Natural killer cell treated with Interleukin-12 subunit alpha and Interleukin-12 subunit beta and Interleukin-15 and Interleukin-18, amount 100 ng/mL, for 72 hours (primary cell): Measurements from ENCODE around the gene MRPL2. TPM values are rescaled to one million over a fixed set of nuclear protein-coding genes. Genes with fewer than 3 reads are reported as not detected.
"Not testable (repeated sequence)": the region's sequence is repeated elsewhere in the genome, so short reads cannot be mapped to it uniquely, and the experiment has no call there.

Experiments
- ATAC-seq, 2 donors: fragments of 150-1000 bp; cut with Tn5 transposase in 1 of 2; sonication (Bioruptor Pico), chemical (Tn5 transposase) in 1 of 2; 2 replicates each; pipeline ENCODE4 v1.10.0; 2021
- DNase-seq: peaks from one replicate; pipeline ENCODE4 v3.0.0; 2022; ENCODE audit warnings: low spot score
- H3K27ac Mint-ChIP-seq, 2 donors: 1 replicate in 1 of 2; 2 replicates in 1 of 2; pipeline ENCODE4 v1.8.0; 2022; ENCODE audit warnings: mixed read lengths in 2 of 2, mild to moderate bottlenecking in 1 of 2, moderate library complexity in 1 of 2
- H3K27me3 Mint-ChIP-seq, 2 donors: 1 replicate in 1 of 2; 2 replicates in 1 of 2; pipeline ENCODE4 v1.8.0; 2022; ENCODE audit warnings: mixed read lengths in 2 of 2
- H3K36me3 Mint-ChIP-seq: one replicate; pipeline ENCODE4 v1.8.0; 2022; ENCODE audit warnings: mixed read lengths
- H3K4me1 Mint-ChIP-seq, 2 donors: 1 replicate in 1 of 2; 2 replicates in 1 of 2; pipeline ENCODE4 v1.8.0; 2022; ENCODE audit warnings: low read depth in 2 of 2, mixed read lengths in 2 of 2, mild to moderate bottlenecking in 1 of 2
- H3K4me3 Mint-ChIP-seq: one replicate; pipeline ENCODE4 v1.8.0; 2022; ENCODE audit warnings: mixed read lengths
- H3K9me3 Mint-ChIP-seq: 2 replicates; pipeline ENCODE4 v1.8.0; 2022; ENCODE audit warnings: mixed read lengths
- total RNA-seq, 2 donors: library from RNA; stranded (reverse); gene quantifications; one replicate each; pipeline ENCODE4 v1.2.3, GENCODE V29; 2022

MRPL2 gene
- total RNA-seq, 2 donors from 2014 or later: 41.7 to 59.6 TPM

- ATAC-seq (peak in 1 of 2 donors; percentile 10), DNase-seq (no peak)
- no peaks in the 10 kb centered on the region for H3K9me3 Mint-ChIP-seq
- H3K4me1 Mint-ChIP-seq: peaks cover 42 to 48% of the 10 kb centered on the region in 2 donors
- peak overlapping the region; percentile 96 for H3K4me3 Mint-ChIP-seq
- no peaks in the 10 kb centered on the region for H3K27me3 Mint-ChIP-seq
- H3K36me3 Mint-ChIP-seq: no peaks in the 10 kb centered on the region
- peak overlapping the region; percentile 94 to 98 for H3K27ac Mint-ChIP-seq
Observed at GRCh38 chr6:43052842-43053544, 6.2 kb downstream of the MRPL2 start.

GRCh38 chr6:43052225-43052841 is 6.9 kb downstream of the MRPL2 start:
- DNase-seq (no peak), ATAC-seq (no peak)
- Mint-ChIP-seq H3K4me3 (peak overlapping the region; percentile 96), H3K27me3 (no peaks in the 10 kb centered on the region), H3K36me3 (no peaks in the 10 kb centered on the region), H3K27ac (peak overlapping the region; percentile 94 to 98), H3K9me3 (no peaks in the 10 kb centered on the region), H3K4me1 (peaks cover 38 to 46% of the 10 kb centered on the region in 2 donors)

- Mint-ChIP-seq H3K27ac (peak overlapping the region in 1 of 2 donors; percentile 69), H3K27me3 (no peaks in the 10 kb centered on the region), H3K4me1 (peaks cover 38 to 45% of the 10 kb centered on the region in 2 donors), H3K36me3 (no peaks in the 10 kb centered on the region), H3K9me3 (no peaks in the 10 kb centered on the region), H3K4me3 (no peak overlapping the region)
- DNase-seq: no peak
- ATAC-seq: no peak
Observed at GRCh38 chr6:43050981-43051380, 8.3 kb downstream of the MRPL2 start.

- Mint-ChIP-seq H3K9me3 (no peaks in the 10 kb centered on the region), H3K36me3 (no peaks in the 10 kb centered on the region), H3K4me3 (no peak overlapping the region), H3K4me1 (peaks cover 26 to 28% of the 10 kb centered on the region in 2 donors), H3K27ac (no peak overlapping the region), H3K27me3 (no peaks in the 10 kb centered on the region)
- DNase-seq (no peak), ATAC-seq (no peak)
Observed at GRCh38 chr6:43047998-43048397, 11.2 kb downstream of the MRPL2 start.

GRCh38 chr6:43045371-43045930 is 13.8 kb downstream of the MRPL2 start:
- no peaks in the 10 kb centered on the region for H3K36me3 Mint-ChIP-seq
- no peak overlapping the region for H3K4me3 Mint-ChIP-seq
- no peak for ATAC-seq
- H3K9me3 Mint-ChIP-seq: no peaks in the 10 kb centered on the region
- no peak for DNase-seq
- no peak overlapping the region for H3K27ac Mint-ChIP-seq
- H3K27me3 Mint-ChIP-seq: no peaks in the 10 kb centered on the region
- H3K4me1 Mint-ChIP-seq: peaks cover 4 to 10% of the 10 kb centered on the region in 2 donors

GRCh38 chr6:43043310-43043709 is 15.9 kb downstream of the MRPL2 start:
- Mint-ChIP-seq H3K36me3 (no peaks in the 10 kb centered on the region), H3K27ac (no peak overlapping the region), H3K9me3 (no peaks in the 10 kb centered on the region), H3K27me3 (no peaks in the 10 kb centered on the region), H3K4me3 (no peak overlapping the region), H3K4me1 (peaks cover 0 to 8% of the 10 kb centered on the region in 2 donors)
- no peak for DNase-seq
- ATAC-seq: no peak

GRCh38 chr6:43041475-43041874 is 17.8 kb downstream of the MRPL2 start:
- not testable (repeated sequence) for ATAC-seq, DNase-seq, H3K36me3 Mint-ChIP-seq, H3K27me3 Mint-ChIP-seq, H3K27ac Mint-ChIP-seq, H3K4me3 Mint-ChIP-seq, H3K9me3 Mint-ChIP-seq, H3K4me1 Mint-ChIP-seq

- H3K4me1 Mint-ChIP-seq: peaks cover 0 to 10% of the 10 kb centered on the region in 2 donors
- DNase-seq (no peak), ATAC-seq (no peak)
- no peak overlapping the region for H3K27ac Mint-ChIP-seq
- H3K36me3 Mint-ChIP-seq: no peaks in the 10 kb centered on the region
- H3K9me3 Mint-ChIP-seq: no peaks in the 10 kb centered on the region
- H3K4me3 Mint-ChIP-seq: no peak overlapping the region
- no peaks in the 10 kb centered on the region for H3K27me3 Mint-ChIP-seq
Observed at GRCh38 chr6:43040542-43041257, 18.5 kb downstream of the MRPL2 start.

GRCh38 chr6:43038727-43039126 is 20.5 kb downstream of the MRPL2 start:
- H3K27ac Mint-ChIP-seq: no peak overlapping the region
- H3K9me3 Mint-ChIP-seq: no peaks in the 10 kb centered on the region
- DNase-seq: no peak
- no peak overlapping the region for H3K4me3 Mint-ChIP-seq
- ATAC-seq: no peak
- H3K27me3 Mint-ChIP-seq: no peaks in the 10 kb centered on the region
- H3K4me1 Mint-ChIP-seq: peaks cover 5 to 17% of the 10 kb centered on the region in 2 donors
- no peaks in the 10 kb centered on the region for H3K36me3 Mint-ChIP-seq

GRCh38 chr6:43037706-43038105 is 21.5 kb downstream of the MRPL2 start:
- H3K4me1 Mint-ChIP-seq: peaks cover 14 to 24% of the 10 kb centered on the region in 2 donors
- no peaks in the 10 kb centered on the region for H3K36me3 Mint-ChIP-seq
- H3K9me3 Mint-ChIP-seq: no peaks in the 10 kb centered on the region
- DNase-seq (no peak), ATAC-seq (no peak)
- no peak overlapping the region for H3K27ac Mint-ChIP-seq
- H3K27me3 Mint-ChIP-seq: no peaks in the 10 kb centered on the region
- no peak overlapping the region for H3K4me3 Mint-ChIP-seq

GRCh38 chr6:43037197-43037596 is 22.0 kb downstream of the MRPL2 start:
- H3K27me3 Mint-ChIP-seq: no peaks in the 10 kb centered on the region
- no peak overlapping the region for H3K4me3 Mint-ChIP-seq
- DNase-seq (no peak), ATAC-seq (no peak)
- H3K4me1 Mint-ChIP-seq: peaks cover 14 to 24% of the 10 kb centered on the region in 2 donors
- H3K27ac Mint-ChIP-seq: no peak overlapping the region
- H3K36me3 Mint-ChIP-seq: no peaks in the 10 kb centered on the region
- no peaks in the 10 kb centered on the region for H3K9me3 Mint-ChIP-seq

GRCh38 chr6:43036712-43037111 is 22.5 kb downstream of the MRPL2 start:
- H3K36me3 Mint-ChIP-seq: peaks cover 3% of the 10 kb centered on the region
- no peaks in the 10 kb centered on the region for H3K27me3 Mint-ChIP-seq
- H3K4me1 Mint-ChIP-seq: peaks cover 16 to 28% of the 10 kb centered on the region in 2 donors
- no peak overlapping the region for H3K4me3 Mint-ChIP-seq
- ATAC-seq (no peak), DNase-seq (no peak)
- no peak overlapping the region for H3K27ac Mint-ChIP-seq
- no peaks in the 10 kb centered on the region for H3K9me3 Mint-ChIP-seq

GRCh38 chr6:43035495-43036194 is 23.6 kb downstream of the MRPL2 start:
- H3K4me3 Mint-ChIP-seq: no peak overlapping the region
- H3K36me3 Mint-ChIP-seq: peaks cover 7% of the 10 kb centered on the region
- peak overlapping the region in 1 of 2 donors; percentile 84 for H3K27ac Mint-ChIP-seq
- H3K27me3 Mint-ChIP-seq: no peaks in the 10 kb centered on the region
- H3K9me3 Mint-ChIP-seq: no peaks in the 10 kb centered on the region
- H3K4me1 Mint-ChIP-seq: peaks cover 19 to 30% of the 10 kb centered on the region in 2 donors
- ATAC-seq: no peak
- DNase-seq: no peak
